GM23338 (cell line): ENCODE results near the gene KANK4. TPM values are rescaled to one million over a fixed set of nuclear protein-coding genes. Genes with fewer than 3 reads are reported as not detected.

ENCODE experiments used
- ATAC-seq: fragments of 200-7000 bp; cut with Tn5 transposase; 3 replicates; pipeline ENCODE4 v1.9.1; 2020
- DNase-seq: peaks from one replicate; pipeline ENCODE4 v3.0.0-alpha.2; 2015; ENCODE audit warnings: low spot score
- H2AFZ ChIP-seq: fragments of 200-600 bp; sonication (generic); 2 replicates; pipeline ENCODE4 v1.8.0; 2016; ENCODE audit warnings: antibody characterized with exemption, mild to moderate bottlenecking, moderate library complexity
- H3F3A ChIP-seq: fragments of 200-600 bp; sonication (generic); replicated peaks from 2 replicates; pipeline ENCODE4 v1.8.0; 2017; ENCODE audit warnings: antibody characterized with exemption, mixed run types, low read depth
- H3K27ac ChIP-seq: fragments of 200-600 bp; sonication (generic); 2 replicates; pipeline ENCODE4 v1.6.1; 2016; ENCODE audit warnings: low read depth
- H3K27me3 ChIP-seq: fragments of 200-600 bp; sonication (generic); 2 replicates; pipeline ENCODE4 v1.8.0; 2016; ENCODE audit warnings: mild to moderate bottlenecking, mixed run types, moderate library complexity; ENCODE audit not compliant: insufficient read depth
- H3K36me3 ChIP-seq: fragments of 200-600 bp; sonication (generic); 2 replicates; pipeline ENCODE4 v1.8.0; 2016; ENCODE audit warnings: mild to moderate bottlenecking; ENCODE audit not compliant: insufficient read depth
- H3K4me1 ChIP-seq: fragments of 200-600 bp; sonication (generic); 2 replicates; pipeline ENCODE4 v1.8.0; 2016; ENCODE audit warnings: mild to moderate bottlenecking, moderate library complexity; ENCODE audit not compliant: insufficient read depth
- H3K4me2 ChIP-seq: fragments of 200-600 bp; sonication (generic); 2 replicates; pipeline ENCODE4 v1.7.1; 2017; ENCODE audit warnings: mixed run types
- H3K4me3 ChIP-seq: fragments of 200-600 bp; sonication (generic); 2 replicates; pipeline ENCODE4 v1.6.1; 2016; ENCODE audit warnings: mixed run types
- H3K79me2 ChIP-seq: fragments of 200-600 bp; sonication (generic); replicated peaks from 2 replicates; pipeline ENCODE4 v1.8.0; 2017; ENCODE audit warnings: mild to moderate bottlenecking; ENCODE audit not compliant: insufficient read depth
- H3K9me2 ChIP-seq: fragments of 200-600 bp; sonication (generic); 2 replicates; pipeline ENCODE4 v1.8.0; 2017; ENCODE audit not compliant: insufficient read depth
- H4K20me1 ChIP-seq: fragments of 200-600 bp; sonication (generic); replicated peaks from 2 replicates; pipeline ENCODE4 v1.8.0; 2017; ENCODE audit warnings: mild to moderate bottlenecking; ENCODE audit not compliant: insufficient read depth
- H3K27ac Mint-ChIP-seq: 2 replicates; pipeline ENCODE4 v1.8.0; 2020; ENCODE audit warnings: inconsistent platforms, mild to moderate bottlenecking, moderate library complexity, mixed read lengths
- H3K27me3 Mint-ChIP-seq: 3 replicates; pipeline ENCODE4 v1.8.0; 2022; ENCODE audit warnings: low read depth, mild to moderate bottlenecking, moderate library complexity, mixed read lengths, inconsistent platforms; ENCODE audit not compliant: insufficient read depth, poor library complexity
- H3K36me3 Mint-ChIP-seq: 3 replicates; pipeline ENCODE4 v1.8.0; 2021; ENCODE audit warnings: low read depth, mild to moderate bottlenecking, inconsistent platforms, moderate library complexity, mixed read lengths
- H3K4me1 Mint-ChIP-seq: 3 replicates; pipeline ENCODE4 v1.8.0; 2020; ENCODE audit warnings: mild to moderate bottlenecking, inconsistent platforms, mixed read lengths
- H3K4me3 Mint-ChIP-seq: 3 replicates; pipeline ENCODE4 v1.8.0; 2021; ENCODE audit warnings: moderate library complexity, mild to moderate bottlenecking, inconsistent platforms, mixed read lengths
- H3K9me3 Mint-ChIP-seq: 3 replicates; pipeline ENCODE4 v1.8.0; 2020; ENCODE audit warnings: moderate library complexity, mild to moderate bottlenecking, inconsistent platforms, mixed read lengths
- CTCF ChIP-seq, 2 experiments: fragments of 200-600 bp in 1 of 2; sonication (generic) in 1 of 2; conservative IDR thresholded peaks; 2 replicates each; pipeline versions ENCODE4 v1.5.1 to v1.6.1; 2016 to 2017; ENCODE audit warnings: antibody characterized with exemption in 2 of 2, low read depth in 2 of 2, mild to moderate bottlenecking in 2 of 2, moderate library complexity in 1 of 2
- ETS1 ChIP-seq: IDR thresholded peaks from 2 replicates; pipeline ENCODE4 v1.6.1; 2016; ENCODE audit warnings: antibody characterized with exemption
- EZH2 ChIP-seq: fragments of 200-600 bp; sonication (generic); IDR thresholded peaks from one replicate; pipeline ENCODE4 v1.8.0; 2017; ENCODE audit warnings: antibody characterized with exemption, mild to moderate bottlenecking, low read depth; ENCODE audit not compliant: unreplicated experiment
- EZH2phosphoT487 ChIP-seq: fragments of 200-600 bp; sonication (generic); IDR thresholded peaks from one replicate; pipeline ENCODE4 v1.8.1; 2018; ENCODE audit warnings: antibody characterized with exemption; ENCODE audit not compliant: unreplicated experiment
- POLR2AphosphoS5 ChIP-seq: IDR thresholded peaks from 2 replicates; pipeline ENCODE4 v1.6.1; 2016; ENCODE audit warnings: antibody characterized with exemption, low read depth
- REST ChIP-seq: IDR thresholded peaks from one replicate; pipeline ENCODE4 v1.6.1; 2018; ENCODE audit warnings: antibody characterized with exemption; ENCODE audit not compliant: unreplicated experiment
- STAT1 ChIP-seq: IDR thresholded peaks from one replicate; pipeline ENCODE4 v1.6.1; 2016; ENCODE audit warnings: antibody characterized with exemption; ENCODE audit not compliant: unreplicated experiment
- ZNF331 ChIP-seq: fragments of 250-450 bp; sonication (Bioruptor Pico); IDR thresholded peaks from 2 replicates; pipeline ENCODE4 v1.5.0; 2020; ENCODE audit warnings: low read depth, mild to moderate bottlenecking, moderate library complexity
- polyA plus RNA-seq: library from polyadenylated mRNA; unstranded; fragments of >200 nt; fragmentation: Nextera tagmentation; extraction: Ambion mirVana; gene quantifications from 2 replicates; pipeline ENCODE4 v1.2.1, GENCODE V29; 2016
- total RNA-seq: library from RNA; depleted of rRNA; stranded (reverse); fragments of >200 nt; shearing (Covaris generic); gene quantifications from 2 replicates; pipeline ENCODE4 v1.2.3, GENCODE V29; 2014

Gene KANK4
- total and polyA plus RNA-seq, 2 experiments from 2014 or later = 0.31 to 0.42 TPM

GRCh38 chr1:62362061-62362917 lies 43.1 kb upstream of the KANK4 start (continued):
- TF ChIP-seq POLR2AphosphoS5 (no peak), EZH2phosphoT487 (no peak), CTCF (conservative IDR thresholded peaks at IDR 0.05; ENCODE audit: low read depth in 2 of 2) (no peak), REST (no peak), STAT1 (no peak)

- TF ChIP-seq EZH2 (no peak), ZNF331 (CRISPR knock-in tag) (no peak), POLR2AphosphoS5 (no peak), EZH2phosphoT487 (no peak), ETS1 (no peak), CTCF (conservative IDR thresholded peaks at IDR 0.05; ENCODE audit: low read depth in 2 of 2) (no peak)
- Mint-ChIP-seq H3K27me3 (peaks cover 2% of the 10 kb centered on the region), H3K4me1 (0 out of 3 replicates have a peak, but pooled peaks cover 2% of the 10 kb centered on the region), H3K36me3 (no peaks in the 10 kb centered on the region), H3K4me3 (no peak overlapping the region), H3K27ac (no peak overlapping the region), H3K9me3 (peaks cover 3% of the 10 kb centered on the region; the same call in 2 of the 3 replicates)
- Histone ChIP-seq H3F3A (no peaks in the 10 kb centered on the region), H3K79me2 (no peaks in the 10 kb centered on the region), H3K27ac (no peak overlapping the region), H3K27me3 (no peaks in the 10 kb centered on the region), H3K4me1 (no peaks in the 10 kb centered on the region), H4K20me1 (no peaks in the 10 kb centered on the region), H3K36me3 (no peaks in the 10 kb centered on the region), H2AFZ (no peak overlapping the region), H3K9me2 (no peaks in the 10 kb centered on the region), H3K4me2 (no peak overlapping the region), H3K4me3 (no peak overlapping the region)
- no peak for ATAC-seq
- DNase-seq = no peak
Measured at GRCh38 chr1:62361431-62361830, 42.2 kb upstream of the KANK4 start.
